GM21423 (cell line): Measurements from ENCODE around the gene ZBTB20.

Experiments used
- ATAC-seq: cut with Tn5 transposase; IDR thresholded peaks from one replicate; pipeline ENCODE4 v1.9.1; 2021; ENCODE audit warnings: mild to moderate bottlenecking, moderate library complexity; ENCODE audit not compliant: unreplicated experiment

Gene ZBTB20

GRCh38 chr3:114649331-114649730, 497.8 kb downstream of the ZBTB20 start:
- no peak for ATAC-seq

DNA sequence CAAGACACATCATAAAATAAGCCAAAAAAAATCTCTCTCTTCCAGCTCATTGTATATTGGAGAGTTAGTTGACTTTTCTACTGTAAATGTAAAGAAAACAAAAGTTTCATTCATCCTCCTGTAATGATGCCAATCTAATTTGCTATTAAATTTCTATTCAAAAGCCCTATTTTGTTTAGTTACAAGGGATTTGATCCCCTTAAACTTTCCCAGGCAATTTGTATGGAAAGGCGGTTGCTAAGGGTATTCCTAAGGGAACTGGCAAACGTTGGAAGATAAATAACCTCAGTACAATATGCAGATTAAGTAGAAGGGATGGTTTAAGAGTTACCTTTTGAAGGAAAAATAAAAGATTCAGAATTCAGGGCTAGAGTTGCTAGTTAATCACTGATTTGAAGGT, 500.6 kb downstream of the ZBTB20 start:
- ATAC-seq: no peak

DNA sequence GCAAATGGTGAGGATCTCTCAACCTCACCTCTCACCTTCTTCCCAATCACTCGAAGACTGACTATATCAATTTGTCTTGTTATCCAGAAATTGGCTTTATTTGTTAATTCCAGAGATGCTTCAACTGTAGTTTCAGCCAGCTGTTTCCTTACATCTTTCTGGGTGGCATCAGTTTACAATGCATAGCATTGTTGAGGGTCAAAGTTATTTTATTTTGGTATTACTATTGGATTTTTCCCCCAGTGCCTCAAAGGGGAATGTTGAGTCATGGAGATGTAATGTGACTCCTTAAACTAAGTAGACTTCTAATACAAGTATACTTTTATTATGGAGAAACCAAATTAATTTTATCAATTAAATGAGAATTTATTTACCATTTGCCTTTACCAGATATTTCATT, 501.7 kb downstream of the ZBTB20 start:
- no peak for ATAC-seq

DNA sequence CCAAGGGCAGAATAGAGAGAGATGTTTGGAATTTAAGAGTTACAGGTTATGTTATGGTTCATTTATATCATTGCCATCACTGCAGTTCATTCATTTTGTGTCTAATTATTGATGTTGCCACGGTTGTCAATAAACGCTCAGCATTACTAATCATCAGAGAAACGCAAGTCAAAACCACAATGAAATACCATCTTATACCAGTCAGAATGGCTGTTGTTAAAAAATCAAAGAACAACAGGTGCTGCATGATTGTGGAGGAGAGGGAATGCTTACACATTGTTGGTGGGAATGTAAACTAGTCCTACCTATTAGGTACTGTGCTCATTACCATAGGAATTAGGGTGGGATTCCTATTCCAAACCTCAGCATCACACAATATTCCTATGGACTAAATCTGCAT, 502.7 kb downstream of the ZBTB20 start:
- ATAC-seq: no peak

- no peak for ATAC-seq
These were observed 503.9 kb downstream of the ZBTB20 start for GRCh38 chr3:114642951-114643741.

DNA sequence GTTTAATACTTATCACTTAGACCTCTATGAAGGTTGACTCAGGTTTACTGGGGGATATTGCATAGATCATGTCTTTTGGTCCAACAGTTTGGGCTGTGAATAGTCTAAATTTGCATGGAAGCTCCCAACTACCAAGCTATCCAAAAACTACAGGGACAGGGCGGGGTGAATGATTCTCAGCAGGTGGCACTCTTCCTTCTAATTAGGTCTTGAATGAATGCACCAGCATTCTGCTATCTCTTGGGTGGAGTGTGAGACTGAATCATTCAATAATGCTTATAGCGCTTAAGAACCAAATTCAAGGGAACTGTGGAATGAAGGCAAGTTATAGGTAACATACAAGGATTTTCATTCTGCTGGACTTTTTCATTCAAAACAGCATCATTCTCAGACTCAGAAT, 507.0 kb downstream of the ZBTB20 start:
- no peak for ATAC-seq

- no peak for ATAC-seq
These were observed 507.9 kb downstream of the ZBTB20 start for GRCh38 chr3:114639171-114639570.

GRCh38 chr3:114635878-114636277, 511.2 kb downstream of the ZBTB20 start:
- ATAC-seq: no peak

- ATAC-seq: no peak
These were observed 512.5 kb downstream of the ZBTB20 start for GRCh38 chr3:114634635-114635034.

DNA sequence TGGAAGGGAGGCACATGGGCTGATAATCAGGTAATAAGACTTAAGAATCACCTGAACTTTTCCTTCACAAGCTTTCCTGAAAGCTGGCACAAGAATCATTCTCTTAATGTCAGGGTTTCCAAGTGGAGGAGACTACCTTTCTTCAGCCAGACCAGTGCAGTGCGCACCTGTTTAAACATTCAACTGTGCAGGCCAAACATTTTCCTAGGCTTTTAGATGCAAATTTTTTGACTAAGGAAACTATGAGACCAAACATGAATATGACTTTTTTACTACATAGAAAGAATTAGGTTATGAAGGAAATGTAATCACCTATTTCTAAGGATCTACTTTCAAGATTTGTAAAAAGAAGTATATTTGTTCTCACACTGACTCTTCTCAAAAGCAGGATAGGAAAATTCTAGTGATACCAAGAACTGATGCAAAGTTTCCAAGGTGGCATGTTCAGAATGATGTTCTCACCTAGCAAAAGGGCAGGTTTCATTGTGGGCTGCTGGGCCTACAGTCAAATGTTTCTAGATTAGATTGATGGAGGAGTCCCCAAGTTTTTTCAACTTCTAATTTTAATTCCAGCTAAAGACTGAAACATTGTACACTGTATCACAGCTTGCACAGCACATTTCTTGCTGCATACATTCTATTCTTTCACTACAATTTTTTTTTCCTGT, 514.2 kb downstream of the ZBTB20 start:
- no peak for ATAC-seq

GRCh38 chr3:114627770-114628169, 519.3 kb downstream of the ZBTB20 start:
- no peak for ATAC-seq

DNA sequence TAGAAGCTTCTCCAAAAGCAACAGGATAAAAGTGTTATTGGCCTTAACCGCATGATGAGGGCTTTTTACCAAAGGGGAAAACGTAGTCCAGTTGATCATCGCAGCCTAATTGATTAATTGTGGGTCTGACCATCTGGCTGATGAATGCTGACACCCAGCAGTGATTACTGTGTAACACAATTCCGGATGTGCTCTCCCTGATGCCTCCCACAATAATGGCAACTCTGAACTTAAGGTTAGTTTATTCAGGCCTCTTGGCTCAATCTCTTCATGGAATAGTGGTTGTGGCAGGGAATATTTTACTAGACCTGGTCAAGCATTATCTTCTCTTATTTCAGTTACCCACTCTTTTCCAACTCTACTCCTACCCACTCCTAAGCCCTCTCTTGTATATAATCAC, 520.3 kb downstream of the ZBTB20 start:
- no peak for ATAC-seq

DNA sequence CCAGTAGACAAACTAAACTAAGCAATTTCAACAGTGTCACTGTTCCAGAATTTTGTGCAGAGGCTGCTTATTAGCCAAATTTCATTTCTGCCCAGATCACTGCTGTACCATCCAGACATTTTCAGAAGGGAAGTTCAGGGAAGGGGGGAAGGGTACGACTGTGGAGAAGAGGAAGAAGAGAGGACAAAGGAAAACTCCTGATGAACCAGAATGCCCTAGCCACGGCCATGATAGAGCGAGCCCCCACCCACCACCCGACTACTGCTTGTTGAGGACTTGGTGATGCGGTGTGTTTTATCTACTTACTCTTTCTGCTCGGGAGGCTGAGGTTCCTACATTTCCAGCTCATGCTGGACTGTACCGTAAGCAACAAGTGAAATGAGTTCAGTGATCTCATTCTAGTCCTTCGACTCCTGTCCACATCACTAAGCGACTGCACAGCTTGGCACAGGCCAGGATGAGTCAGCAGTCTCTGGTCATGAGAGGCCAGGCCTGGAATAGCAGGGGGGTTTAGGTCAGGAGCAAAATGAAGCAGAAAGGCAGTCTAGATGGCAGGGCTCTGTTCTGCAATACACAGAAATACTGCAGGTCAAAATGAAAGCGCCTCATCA, 522.4 kb downstream of the ZBTB20 start:
- ATAC-seq: no peak

DNA sequence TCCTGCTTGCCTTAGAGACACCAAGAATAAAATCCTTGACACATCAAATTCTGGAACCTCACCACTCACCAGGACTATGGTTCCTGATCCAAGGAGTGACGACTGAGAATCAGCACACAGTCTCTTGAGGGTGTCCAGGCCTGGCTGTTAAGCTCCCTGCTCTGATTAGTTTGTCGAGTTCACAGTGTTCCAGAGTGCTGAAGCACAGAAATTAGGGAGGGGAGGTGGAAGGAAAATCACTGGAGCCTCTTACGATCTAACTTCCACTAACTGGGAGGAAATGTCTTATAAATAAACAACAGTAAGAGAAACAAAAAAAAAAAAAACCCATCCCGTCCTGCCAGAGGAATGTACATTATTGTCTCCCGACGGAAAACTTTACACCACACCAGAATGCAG, 523.0 kb downstream of the ZBTB20 start:
- no peak for ATAC-seq

DNA sequence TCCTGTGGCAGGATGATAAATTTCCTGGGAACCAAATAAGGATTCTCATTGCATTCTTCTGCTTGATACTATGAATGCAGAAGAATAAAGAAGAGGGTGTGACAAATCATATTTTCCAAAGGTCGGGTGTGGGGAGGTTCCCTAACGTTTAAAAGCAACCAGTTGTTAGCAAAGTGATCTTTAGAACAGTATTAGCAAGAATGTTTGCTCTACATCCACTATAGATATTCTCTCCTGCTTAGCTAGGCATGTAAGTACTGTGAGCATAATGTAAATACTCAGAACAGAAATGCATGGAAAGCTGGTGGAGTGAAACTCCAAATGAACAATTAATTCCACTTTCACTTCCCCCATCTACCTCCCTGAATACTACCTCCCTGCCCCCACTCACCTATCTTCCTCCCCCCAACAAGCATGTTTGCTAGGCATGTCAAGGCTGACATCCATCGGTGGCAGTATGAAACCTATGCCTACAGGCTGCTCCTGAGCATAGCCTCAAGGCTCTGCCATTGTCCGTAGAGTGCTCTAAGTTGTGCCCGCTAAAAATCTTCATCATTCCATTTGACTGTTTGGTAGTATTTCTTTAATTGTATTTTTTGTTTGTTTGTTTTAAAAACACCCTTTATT, 523.6 kb downstream of the ZBTB20 start:
- no peak for ATAC-seq

GRCh38 chr3:114622001-114622400, 525.1 kb downstream of the ZBTB20 start:
- no peak for ATAC-seq

DNA sequence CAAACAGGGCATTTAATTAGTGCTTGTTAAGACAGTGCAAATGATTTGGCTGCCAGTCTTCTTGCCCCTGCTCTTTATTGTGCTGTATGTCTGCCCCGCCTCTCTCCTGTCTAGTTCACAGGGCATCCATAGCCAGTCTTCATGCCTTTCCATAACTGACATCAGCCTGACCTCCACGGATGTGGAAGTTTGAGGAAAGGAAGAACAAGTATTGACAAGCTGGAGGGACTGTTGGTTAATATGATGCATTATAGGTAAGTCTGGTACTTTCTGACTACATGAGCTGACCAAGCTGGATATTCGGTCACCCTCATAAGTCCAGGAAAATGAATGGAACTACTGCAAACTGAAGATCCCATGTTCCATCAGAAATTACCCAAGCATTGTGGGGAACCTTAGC, 527.3 kb downstream of the ZBTB20 start:
- no peak for ATAC-seq

DNA sequence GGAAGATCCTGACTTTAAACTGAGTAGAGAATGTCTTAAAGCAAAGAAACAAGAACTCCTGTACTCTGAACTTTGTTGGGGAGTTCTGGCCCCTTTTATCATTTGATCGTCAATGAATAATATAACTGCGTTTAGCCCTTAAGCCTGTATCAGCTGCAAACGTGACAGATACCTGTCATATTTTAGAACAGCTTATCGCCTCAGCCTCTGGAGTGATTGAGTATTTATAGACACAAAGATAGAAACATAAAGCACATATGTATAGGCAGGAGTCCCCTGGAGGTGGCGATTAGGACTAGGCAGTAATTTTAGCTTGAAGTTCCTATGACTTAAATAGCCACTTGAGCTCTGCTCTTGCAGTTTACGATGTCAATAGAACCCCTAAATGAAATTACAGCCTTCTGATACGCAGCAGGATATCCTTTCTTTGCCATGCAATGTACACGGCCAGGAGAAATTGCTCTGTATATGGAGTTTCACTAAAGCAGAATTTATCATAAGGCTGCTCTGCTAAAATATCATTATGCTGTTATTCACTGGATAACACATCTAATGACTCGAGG, 531.5 kb downstream of the ZBTB20 start:
- no peak for ATAC-seq

DNA sequence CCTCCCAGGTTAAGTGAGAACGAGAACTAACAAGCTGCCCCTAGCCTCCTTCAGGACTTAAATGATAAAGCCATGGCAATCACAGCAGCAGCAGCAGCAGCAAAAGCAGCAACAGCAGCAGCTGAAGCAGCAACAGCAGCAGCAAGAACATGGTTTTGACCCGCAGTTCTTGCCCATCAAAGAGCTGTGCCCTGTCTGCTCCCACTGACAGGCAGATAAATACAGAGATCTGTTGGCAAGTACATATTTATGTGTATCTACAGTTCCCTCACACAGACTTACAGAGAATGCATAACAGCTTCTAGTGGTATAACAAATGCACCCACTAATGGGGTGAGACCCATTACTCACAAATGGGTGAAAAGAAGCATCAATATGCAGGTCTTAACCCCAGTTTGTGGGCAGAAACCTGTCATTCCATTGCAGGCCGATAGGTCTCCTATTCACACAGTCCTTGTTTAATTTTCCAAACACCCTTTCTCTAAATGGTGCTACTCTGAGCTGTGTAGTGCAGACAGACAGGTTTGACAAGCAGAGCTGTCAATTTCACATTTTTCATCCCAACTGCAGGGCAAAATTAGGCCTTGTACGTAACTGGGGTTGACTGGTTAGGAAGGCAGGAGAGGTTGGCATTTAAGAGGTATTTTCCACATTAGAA, 537.0 kb downstream of the ZBTB20 start:
- ATAC-seq: no peak

GRCh38 chr3:114608293-114608692, 538.8 kb downstream of the ZBTB20 start:
- no peak for ATAC-seq

DNA sequence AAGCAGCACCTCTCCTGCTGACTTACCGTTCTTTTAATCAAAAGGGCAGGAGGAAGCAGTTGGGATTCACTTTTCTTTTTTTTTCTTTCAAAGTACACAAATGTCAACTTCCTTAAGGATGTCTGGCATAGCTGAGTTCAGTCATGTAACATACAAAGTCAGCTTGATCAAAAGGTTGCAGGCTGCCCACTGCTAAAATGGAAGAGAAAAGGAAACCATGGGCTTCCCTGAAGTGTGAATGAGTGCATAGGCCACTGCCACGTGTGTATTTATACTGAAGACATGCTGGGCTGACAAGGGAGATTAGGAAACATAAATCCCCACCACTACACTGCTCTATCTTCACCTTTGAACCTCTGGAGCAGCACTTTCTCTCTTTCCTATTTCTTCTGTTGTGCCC, 540.8 kb downstream of the ZBTB20 start:
- no peak for ATAC-seq
